HCT116 (cell line): Measurements from ENCODE around the gene NMNAT3. TPM values are rescaled to one million over a fixed set of nuclear protein-coding genes. Genes with fewer than 3 reads are reported as not detected.

Source experiments
- ATAC-seq: fragments of 200-7000 bp; cut with Tn5 transposase; 2 replicates; pipeline ENCODE4 v1.9.1; 2020; ENCODE audit warnings: mild to moderate bottlenecking, moderate library complexity
- BruUV-seq: library from RNA; stranded (reverse); fragments of 400-500 nt; replicated peaks from 2 replicates; lab custom pipeline; 2021; lab: Mats Ljungman, UMichigan
- CTCF ChIA-PET: fragments of 300-600 bp; sonication (Branson Sonifier 250); formaldehyde crosslinking; loops from one replicate; lab custom pipeline; 2021; ENCODE audit warnings: antibody characterized with exemption; lab: Charles Lee
- POLR2A ChIA-PET: fragments of 300-600, 350-600 bp; sonication (Branson Sonifier 250); formaldehyde crosslinking; loops from one replicate; lab custom pipeline; 2021; ENCODE audit warnings: antibody characterized with exemption; lab: Charles Lee
- RAD21 ChIA-PET, 2 experiments: fragments of 300-600 bp; sonication (Branson Sonifier 250); formaldehyde crosslinking; loops; one replicate each; lab custom pipeline; 2023; ENCODE audit warnings: low total read pairs in 2 of 2; ENCODE audit not compliant: uncharacterized antibody in 2 of 2, unreplicated experiment in 2 of 2, low non-redundant PET in 1 of 2; lab: Charles Lee
- DNase-seq: peaks from one replicate; pipeline ENCODE4 v3.0.0-alpha.2; 2010; ENCODE audit warnings: low read depth, low spot score
- H2AFZ ChIP-seq: fragments of 200-600 bp; shearing (Covaris generic), sonication (generic); 2 replicates; pipeline ENCODE4 v1.6.1; 2017; ENCODE audit warnings: low read depth, mixed run types, mixed read lengths, antibody characterized with exemption, low read length; ENCODE audit not compliant: poor library complexity, severe bottlenecking
- H3K27ac ChIP-seq: 2 replicates; pipeline ENCODE4 v1.5.1; 2012; ENCODE audit warnings: low read depth, low read length
- H3K27me3 ChIP-seq: fragments of 200-600 bp; sonication (generic); 2 replicates; pipeline ENCODE4 v1.6.1; 2016; ENCODE audit warnings: mixed run types, low read length, mixed read lengths; ENCODE audit not compliant: insufficient read depth
- H3K36me3 ChIP-seq, 2 experiments: fragments of 200-500 bp in 1 of 2; fragments of 200-600 bp in 1 of 2; sonication (Bioruptor generic) in 1 of 2; sonication (generic) in 1 of 2; 2 replicates each; pipeline versions ENCODE4 v1.5.1 to v1.6.1; 2014 to 2016; ENCODE audit warnings: low read length in 2 of 2, inconsistent platforms in 1 of 2, mixed read lengths in 1 of 2, mixed run types in 1 of 2; ENCODE audit not compliant: insufficient read depth in 2 of 2, control insufficient read depth in 1 of 2
- H3K4me1 ChIP-seq, 2 experiments: fragments of 200-600 bp in 1 of 2; sonication (generic) in 1 of 2; 2 replicates each; pipeline versions ENCODE4 v1.5.1 to v1.6.1; 2012 to 2017; ENCODE audit warnings: low read length in 2 of 2, inconsistent platforms in 1 of 2, mild to moderate bottlenecking in 1 of 2, mixed read lengths in 1 of 2, mixed run types in 1 of 2, moderate library complexity in 1 of 2; ENCODE audit not compliant: insufficient read depth in 2 of 2, control insufficient read depth in 1 of 2
- H3K4me2 ChIP-seq: fragments of 200-600 bp; sonication (generic); 2 replicates; pipeline ENCODE4 v1.6.1; 2017; ENCODE audit warnings: mixed run types, low read length, mixed read lengths
- H3K4me3 ChIP-seq, 2 experiments: fragments of 200-600 bp in 1 of 2; sonication (generic) in 1 of 2; replicated peaks in 1 of 2; 2 replicates each; pipeline ENCODE4 v1.5.1; 2011 to 2016; ENCODE audit warnings: low read length in 2 of 2, control low read depth in 1 of 2, low read depth in 1 of 2, mild to moderate bottlenecking in 1 of 2, mixed read lengths in 1 of 2, mixed run types in 1 of 2
- H3K79me2 ChIP-seq: fragments of 200-600 bp; sonication (generic); 2 replicates; pipeline ENCODE4 v1.6.1; 2017; ENCODE audit warnings: mild to moderate bottlenecking, mixed run types, low read length, moderate library complexity, mixed read lengths; ENCODE audit not compliant: insufficient read depth
- H3K9ac ChIP-seq: fragments of 200-600 bp; sonication (generic); 2 replicates; pipeline ENCODE4 v1.6.1; 2016; ENCODE audit warnings: low read length, mixed read lengths
- H3K9me2 ChIP-seq: fragments of 200-600 bp; sonication (generic), shearing (Covaris generic); 2 replicates; pipeline ENCODE4 v1.6.1; 2017; ENCODE audit warnings: mixed run types, mild to moderate bottlenecking, moderate library complexity; ENCODE audit not compliant: insufficient read depth
- H3K9me3 ChIP-seq, 2 experiments: fragments of 200-500 bp in 1 of 2; fragments of 200-600 bp in 1 of 2; sonication (Bioruptor generic) in 1 of 2; sonication (generic) in 1 of 2; 2 replicates each; pipeline ENCODE4 v1.6.1; 2014 to 2017; ENCODE audit warnings: low read length in 2 of 2, mixed read lengths in 2 of 2, inconsistent platforms in 1 of 2, low read depth in 1 of 2, mild to moderate bottlenecking in 1 of 2, mixed run types in 1 of 2, moderate library complexity in 1 of 2; ENCODE audit not compliant: control insufficient read depth in 1 of 2, insufficient read depth in 1 of 2
- H4K20me1 ChIP-seq: fragments of 200-600 bp; sonication (generic), shearing (Covaris generic); 2 replicates; pipeline ENCODE4 v1.6.1; 2017; ENCODE audit warnings: mixed run types, mild to moderate bottlenecking, moderate library complexity; ENCODE audit not compliant: insufficient read depth
- CBX3 ChIP-seq: IDR thresholded peaks from 2 replicates; pipeline ENCODE4 v1.6.1; 2012; ENCODE audit warnings: low read depth
- EGR1 ChIP-seq: IDR thresholded peaks from 2 replicates; pipeline ENCODE4 v1.6.1; 2012; ENCODE audit warnings: low read depth
- ELF1 ChIP-seq: IDR thresholded peaks from 2 replicates; pipeline ENCODE4 v1.6.1; 2012; ENCODE audit warnings: low read depth, borderline replicate concordance
- EZH2 ChIP-seq: fragments of 200-600 bp; sonication (generic); IDR thresholded peaks from 2 replicates; pipeline ENCODE4 v1.6.1; 2017; ENCODE audit warnings: antibody characterized with exemption, mixed run types
- JUND ChIP-seq: IDR thresholded peaks from 2 replicates; pipeline ENCODE4 v1.6.1; 2012
- POLR2A ChIP-seq: IDR thresholded peaks from 2 replicates; pipeline ENCODE4 v1.7.0; 2011; ENCODE audit warnings: borderline replicate concordance; ENCODE audit not compliant: insufficient read depth, insufficient read length; ENCODE audit errors: extremely low read depth
- POLR2AphosphoS5 ChIP-seq: IDR thresholded peaks from 2 replicates; pipeline ENCODE4 v1.6.1; 2011; ENCODE audit warnings: mild to moderate bottlenecking, low read depth, low read length, moderate library complexity
- RAD21 ChIP-seq: IDR thresholded peaks from 2 replicates; pipeline ENCODE4 v1.6.1; 2012; ENCODE audit warnings: low read depth, mild to moderate bottlenecking
- SIN3A ChIP-seq: IDR thresholded peaks from 2 replicates; pipeline ENCODE4 v1.6.1; 2012; ENCODE audit warnings: low read depth
- SP1 ChIP-seq: IDR thresholded peaks from 2 replicates; pipeline ENCODE4 v1.6.1; 2012; ENCODE audit warnings: low read depth
- SRF ChIP-seq: IDR thresholded peaks from 2 replicates; pipeline ENCODE4 v1.6.1; 2012; ENCODE audit warnings: low read depth
- TCF7L2 ChIP-seq: IDR thresholded peaks from 2 replicates; pipeline ENCODE4 v1.7.0; 2011; ENCODE audit warnings: borderline replicate concordance, inconsistent platforms; ENCODE audit not compliant: insufficient read depth, insufficient read length; ENCODE audit errors: extremely low read depth
- YY1 ChIP-seq: IDR thresholded peaks from 2 replicates; pipeline ENCODE4 v1.6.1; 2011; ENCODE audit warnings: low read length, low read depth, moderate library complexity, mild to moderate bottlenecking; ENCODE audit not compliant: insufficient replicate concordance; ENCODE audit errors: extremely low read depth
- ZFX ChIP-seq: fragments of 450-650 bp; IDR thresholded peaks from 2 replicates; pipeline ENCODE4 v1.6.1; 2017
- ZNF274 ChIP-seq: fragments of 200-500 bp; sonication (Bioruptor generic); IDR thresholded peaks from 2 replicates; pipeline ENCODE4 v1.6.1; 2014; ENCODE audit warnings: mild to moderate bottlenecking, low read depth, low read length, inconsistent platforms
- intact Hi-C: fragments of 100-400 bp; cut with micrococcal nuclease; formaldehyde crosslinking; loops from 2 replicates; pipeline ENCODE4 v1.10.0; 2022
- total RNA-seq: library from RNA; stranded (reverse); gene quantifications from one replicate; pipeline ENCODE4 v1.2.1, GENCODE V29; 2021; ENCODE audit not compliant: unreplicated experiment
- TF ChIP-seq, protein P1 (sequence below): IDR thresholded peaks from 2 replicates; pipeline ENCODE4 v1.6.1; 2012; ENCODE audit warnings: low read depth
- TF ChIP-seq, protein P2 (sequence below): IDR thresholded peaks from 2 replicates; pipeline ENCODE4 v1.6.1; 2011; ENCODE audit warnings: mild to moderate bottlenecking, low read length, moderate library complexity; ENCODE audit not compliant: insufficient replicate concordance; ENCODE audit errors: extremely low read depth
- TF ChIP-seq, protein P3 (sequence below): IDR thresholded peaks from 2 replicates; pipeline ENCODE4 v1.6.1; 2012

The NMNAT3 gene
- total RNA-seq, 1 experiment from 2014 or later: 5.7 TPM

DNA sequence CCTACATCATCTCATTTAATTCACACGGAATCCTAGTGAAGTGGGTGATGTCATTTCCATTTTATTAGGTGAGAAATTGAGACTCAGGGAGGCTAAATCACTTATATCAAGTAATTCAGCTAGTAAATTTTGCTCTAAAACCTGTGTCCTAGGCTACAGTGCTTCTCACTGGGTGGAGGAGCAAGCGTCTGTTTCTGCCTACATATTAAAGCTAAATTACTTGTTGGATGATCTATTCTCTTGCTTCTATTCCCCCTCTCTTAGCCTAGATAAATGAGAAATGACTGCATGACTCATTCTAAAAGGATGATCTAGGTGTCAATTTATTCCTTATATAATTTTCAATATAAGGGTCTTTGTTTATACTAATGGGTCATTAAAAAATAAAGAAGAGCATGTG, 100.4 kb downstream of the NMNAT3 start:
- no peak for TF ChIP-seq JUND
- TF ChIP-seq SIN3A: no peak
- TF ChIP-seq ZFX: no peak
- TF ChIP-seq RAD21: no peak
- no peak for TF ChIP-seq ELF1
- no peak for TF ChIP-seq CBX3
- TF ChIP-seq POLR2AphosphoS5: no peak
- TF ChIP-seq TCF7L2: no peak
- TF ChIP-seq, protein P1, sequence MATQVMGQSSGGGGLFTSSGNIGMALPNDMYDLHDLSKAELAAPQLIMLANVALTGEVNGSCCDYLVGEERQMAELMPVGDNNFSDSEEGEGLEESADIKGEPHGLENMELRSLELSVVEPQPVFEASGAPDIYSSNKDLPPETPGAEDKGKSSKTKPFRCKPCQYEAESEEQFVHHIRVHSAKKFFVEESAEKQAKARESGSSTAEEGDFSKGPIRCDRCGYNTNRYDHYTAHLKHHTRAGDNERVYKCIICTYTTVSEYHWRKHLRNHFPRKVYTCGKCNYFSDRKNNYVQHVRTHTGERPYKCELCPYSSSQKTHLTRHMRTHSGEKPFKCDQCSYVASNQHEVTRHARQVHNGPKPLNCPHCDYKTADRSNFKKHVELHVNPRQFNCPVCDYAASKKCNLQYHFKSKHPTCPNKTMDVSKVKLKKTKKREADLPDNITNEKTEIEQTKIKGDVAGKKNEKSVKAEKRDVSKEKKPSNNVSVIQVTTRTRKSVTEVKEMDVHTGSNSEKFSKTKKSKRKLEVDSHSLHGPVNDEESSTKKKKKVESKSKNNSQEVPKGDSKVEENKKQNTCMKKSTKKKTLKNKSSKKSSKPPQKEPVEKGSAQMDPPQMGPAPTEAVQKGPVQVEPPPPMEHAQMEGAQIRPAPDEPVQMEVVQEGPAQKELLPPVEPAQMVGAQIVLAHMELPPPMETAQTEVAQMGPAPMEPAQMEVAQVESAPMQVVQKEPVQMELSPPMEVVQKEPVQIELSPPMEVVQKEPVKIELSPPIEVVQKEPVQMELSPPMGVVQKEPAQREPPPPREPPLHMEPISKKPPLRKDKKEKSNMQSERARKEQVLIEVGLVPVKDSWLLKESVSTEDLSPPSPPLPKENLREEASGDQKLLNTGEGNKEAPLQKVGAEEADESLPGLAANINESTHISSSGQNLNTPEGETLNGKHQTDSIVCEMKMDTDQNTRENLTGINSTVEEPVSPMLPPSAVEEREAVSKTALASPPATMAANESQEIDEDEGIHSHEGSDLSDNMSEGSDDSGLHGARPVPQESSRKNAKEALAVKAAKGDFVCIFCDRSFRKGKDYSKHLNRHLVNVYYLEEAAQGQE: no peak
- TF ChIP-seq, protein P2, sequence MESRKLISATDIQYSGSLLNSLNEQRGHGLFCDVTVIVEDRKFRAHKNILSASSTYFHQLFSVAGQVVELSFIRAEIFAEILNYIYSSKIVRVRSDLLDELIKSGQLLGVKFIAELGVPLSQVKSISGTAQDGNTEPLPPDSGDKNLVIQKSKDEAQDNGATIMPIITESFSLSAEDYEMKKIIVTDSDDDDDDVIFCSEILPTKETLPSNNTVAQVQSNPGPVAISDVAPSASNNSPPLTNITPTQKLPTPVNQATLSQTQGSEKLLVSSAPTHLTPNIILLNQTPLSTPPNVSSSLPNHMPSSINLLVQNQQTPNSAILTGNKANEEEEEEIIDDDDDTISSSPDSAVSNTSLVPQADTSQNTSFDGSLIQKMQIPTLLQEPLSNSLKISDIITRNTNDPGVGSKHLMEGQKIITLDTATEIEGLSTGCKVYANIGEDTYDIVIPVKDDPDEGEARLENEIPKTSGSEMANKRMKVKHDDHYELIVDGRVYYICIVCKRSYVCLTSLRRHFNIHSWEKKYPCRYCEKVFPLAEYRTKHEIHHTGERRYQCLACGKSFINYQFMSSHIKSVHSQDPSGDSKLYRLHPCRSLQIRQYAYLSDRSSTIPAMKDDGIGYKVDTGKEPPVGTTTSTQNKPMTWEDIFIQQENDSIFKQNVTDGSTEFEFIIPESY: no peak
- TF ChIP-seq SRF: no peak
- TF ChIP-seq EZH2: no peak
- TF ChIP-seq, protein P3, sequence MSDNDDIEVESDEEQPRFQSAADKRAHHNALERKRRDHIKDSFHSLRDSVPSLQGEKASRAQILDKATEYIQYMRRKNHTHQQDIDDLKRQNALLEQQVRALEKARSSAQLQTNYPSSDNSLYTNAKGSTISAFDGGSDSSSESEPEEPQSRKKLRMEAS: no peak
- no peak for TF ChIP-seq POLR2A
- no peak for TF ChIP-seq YY1
- TF ChIP-seq EGR1: no peak
- no peak for TF ChIP-seq SP1
- no peak for TF ChIP-seq ZNF274
- Histone ChIP-seq H4K20me1 (no peaks in the 10 kb centered on the region; the same call in 1 of the 2 replicates), H3K4me3 (no peak overlapping the region), H3K36me3 (no peaks in the 10 kb centered on the region), H3K79me2 (no peaks in the 10 kb centered on the region), H3K27ac (no peak overlapping the region), H3K4me1 (no peaks in the 10 kb centered on the region), H2AFZ (no peak overlapping the region), H3K9me3 (no peaks in the 10 kb centered on the region), H3K4me2 (no peak overlapping the region), H3K27me3 (no peaks in the 10 kb centered on the region), H3K9ac (no peak overlapping the region), H3K9me2 (no peaks in the 10 kb centered on the region)
- RAD21 ChIA-PET: no interaction called here
- no TSS peak for BruUV-seq
- DNase-seq (no peak), ATAC-seq (no peak)
- CTCF ChIA-PET: no interaction called here
- intact Hi-C loops: loop anchor here (10.0 kb wide), 1 partner anchor 357 kb away; the partner anchor contains the start of gene CLSTN2
- POLR2A ChIA-PET: no interaction called here
